ENCODE data around the gene FZD4.

Gene FZD4

GRCh38 chr11:86926975-86927374, 28.2 kb downstream of the FZD4 start:
- DNase-seq (ENCODE audit: low spot score) = no peak
- no peak overlapping the region for H3K4me3 ChIP-seq
- no peak for TF ChIP-seq CTCF (IDR thresholded peaks at IDR 0.05)
- no peak overlapping the region for H3K27ac ChIP-seq

- Histone ChIP-seq H3K4me3 (no peak overlapping the region), H3K27ac (peak overlapping the region; percentile 38 to 62)
- no peak for TF ChIP-seq CTCF (IDR thresholded peaks at IDR 0.05)
- DNase-seq (ENCODE audit: low spot score) = no peak
Measured at GRCh38 chr11:86923999-86924766, 31.0 kb downstream of the FZD4 start.

GRCh38 chr11:86922225-86922624, 33.0 kb downstream of the FZD4 start:
- DNase-seq (ENCODE audit: low spot score) = no peak
- no peak for TF ChIP-seq CTCF (IDR thresholded peaks at IDR 0.05)
- Histone ChIP-seq H3K27ac (peak overlapping the region in 1 of 2 donors; percentile 42), H3K4me3 (no peak overlapping the region)

GRCh38 chr11:86919557-86920210, 35.5 kb downstream of the FZD4 start:
- no peak overlapping the region for H3K4me3 ChIP-seq
- TF ChIP-seq CTCF (IDR thresholded peaks at IDR 0.05) = no peak
- peak overlapping the region; percentile 63 to 89 for H3K27ac ChIP-seq
- no peak for DNase-seq (ENCODE audit: low spot score)

- H3K4me3 ChIP-seq = no peak overlapping the region
- TF ChIP-seq CTCF (IDR thresholded peaks at IDR 0.05) = no peak
- no peak for DNase-seq (ENCODE audit: low spot score)
- H3K27ac ChIP-seq = peak overlapping the region; percentile 63 to 89
Measured at GRCh38 chr11:86918973-86919372, 36.2 kb downstream of the FZD4 start.

- no peak for DNase-seq (ENCODE audit: low spot score)
- peak overlapping the region; percentile 63 to 89 for H3K27ac ChIP-seq
- H3K4me3 ChIP-seq = no peak overlapping the region
- TF ChIP-seq CTCF (IDR thresholded peaks at IDR 0.05) = no peak
Measured at GRCh38 chr11:86918496-86918895, 36.7 kb downstream of the FZD4 start.

GRCh38 chr11:86917589-86917988, 37.6 kb downstream of the FZD4 start:
- H3K4me3 ChIP-seq = no peak overlapping the region
- no peak for DNase-seq (ENCODE audit: low spot score)
- TF ChIP-seq CTCF (IDR thresholded peaks at IDR 0.05) = no peak
- H3K27ac ChIP-seq = peak overlapping the region in 1 of 2 donors; percentile 89
